ENCODE data around the gene GABRE.
"Not testable (repeated sequence)": the region's sequence is repeated elsewhere in the genome, so short reads cannot be mapped to it uniquely, and the experiment has no call there.

The GABRE gene

DNA sequence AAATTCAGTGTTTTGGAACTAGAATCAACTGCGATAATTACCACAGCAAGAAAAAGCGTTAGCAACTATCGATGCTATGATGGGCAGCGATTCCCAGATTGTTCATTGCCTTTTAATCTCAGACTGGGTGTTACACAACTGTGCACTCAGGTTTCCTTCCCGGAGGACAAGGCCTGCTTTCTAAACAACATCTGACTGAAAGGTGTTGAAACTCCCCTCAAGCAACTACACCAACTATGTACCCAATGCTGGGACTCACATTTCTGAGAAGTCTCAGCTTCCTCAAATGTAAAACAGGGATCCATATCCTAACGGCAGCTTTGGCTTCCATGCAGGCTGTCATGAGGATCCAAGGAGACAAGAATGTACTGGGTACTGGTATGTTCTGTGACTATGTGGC is 8.2 kb downstream of the GABRE start:
- DNase-seq (ENCODE audit: low spot score) = no peak

DNA sequence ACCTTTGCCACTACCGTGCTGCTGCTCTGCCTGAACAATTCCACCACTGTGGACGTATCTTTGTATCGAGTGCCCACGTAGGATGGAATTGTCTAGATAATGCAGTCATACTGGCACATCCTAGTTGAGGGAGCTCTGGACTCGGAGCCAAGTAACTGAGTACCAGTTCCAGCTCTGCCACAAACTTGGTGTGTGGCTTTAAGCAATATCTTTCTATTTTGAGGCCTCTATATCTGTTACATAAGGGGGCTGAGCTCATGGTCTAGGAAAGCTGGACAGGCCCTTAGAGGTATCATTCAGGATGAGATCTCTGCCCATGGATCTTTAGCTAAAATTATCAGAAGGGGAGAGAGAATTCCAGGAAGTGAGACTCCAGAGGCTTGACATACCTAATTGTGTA is 12.4 kb downstream of the GABRE start:
- no peak for DNase-seq (ENCODE audit: low spot score)

DNA sequence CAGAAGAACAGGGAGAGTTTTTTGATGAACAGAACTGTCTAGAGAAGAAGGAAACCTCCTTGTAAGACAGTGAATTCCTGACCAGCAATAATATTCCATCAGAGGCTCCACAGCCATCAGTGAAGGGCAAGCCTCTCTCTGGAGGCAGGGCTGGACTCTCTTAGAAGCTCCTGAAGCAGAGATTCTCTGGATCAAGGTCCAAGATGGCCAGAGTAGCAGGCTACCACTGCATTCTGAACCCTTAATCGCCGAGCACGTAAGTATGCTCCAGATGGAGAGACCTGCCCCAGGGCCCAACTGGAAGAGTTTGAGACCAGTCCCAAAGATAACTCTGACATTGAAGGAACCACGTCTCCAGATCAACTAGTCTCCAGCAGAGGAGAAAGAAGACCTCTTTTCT is 16.4 kb downstream of the GABRE start:
- DNase-seq (ENCODE audit: low spot score) = no peak

DNA sequence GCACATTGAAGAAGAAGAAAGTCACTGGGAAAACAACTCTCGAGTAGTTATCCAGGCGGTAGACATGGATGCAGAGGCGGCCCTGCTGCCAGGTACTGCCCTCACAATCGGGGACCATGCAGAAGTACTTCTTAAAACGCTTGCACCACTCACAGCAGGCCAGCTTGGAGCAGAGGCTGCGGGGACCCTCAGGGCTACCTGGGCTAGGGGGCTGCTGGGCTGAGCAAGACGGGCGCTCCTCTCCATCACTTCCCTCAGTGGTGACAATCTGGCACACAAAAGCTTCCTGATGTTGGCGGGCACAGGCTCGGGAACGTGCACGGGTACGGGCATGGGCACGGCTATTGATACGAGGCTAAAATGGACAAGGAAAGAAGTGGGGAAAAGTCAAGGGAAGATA is 19.7 kb downstream of the GABRE start:
- no peak for DNase-seq (ENCODE audit: low spot score)

DNA sequence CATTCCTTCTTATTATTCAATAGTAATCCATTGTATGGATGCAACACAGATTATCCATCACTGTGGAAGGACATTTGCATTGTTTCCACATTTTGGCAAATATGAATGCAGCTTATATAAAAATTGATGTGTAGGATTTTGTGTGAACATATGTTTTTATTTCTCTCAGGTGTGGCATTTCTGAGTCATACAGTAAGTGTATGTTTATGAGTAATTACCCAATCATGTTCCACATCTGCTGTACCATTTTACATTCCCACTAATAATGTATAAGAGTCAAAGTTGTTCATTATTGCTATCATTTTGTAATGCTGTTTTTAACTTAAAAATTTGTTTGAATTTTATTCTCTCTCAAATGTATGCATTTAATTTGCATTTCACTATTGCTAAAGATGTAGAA is 36.3 kb downstream of the GABRE start:
- DNase-seq (ENCODE audit: low spot score) = no peak

DNA sequence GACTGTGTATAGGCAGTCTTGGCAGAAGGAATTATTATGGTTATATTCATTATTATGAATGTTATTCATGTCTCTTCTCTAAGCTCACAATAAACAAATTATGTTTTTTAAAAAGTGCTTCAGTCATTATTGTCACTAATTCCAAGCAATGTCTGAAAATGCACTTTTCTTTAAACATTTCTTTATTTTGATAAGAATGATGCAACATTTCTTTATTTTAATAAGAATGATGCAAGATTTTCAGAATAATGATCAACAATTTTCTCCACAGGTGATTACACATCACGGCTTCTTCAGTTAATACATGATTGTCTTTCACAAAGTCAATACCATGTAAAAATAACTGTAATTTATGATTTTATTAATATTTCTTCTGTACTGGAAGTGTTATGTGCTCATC is 39.1 kb downstream of the GABRE start:
- no peak for DNase-seq (ENCODE audit: low spot score)

DNA sequence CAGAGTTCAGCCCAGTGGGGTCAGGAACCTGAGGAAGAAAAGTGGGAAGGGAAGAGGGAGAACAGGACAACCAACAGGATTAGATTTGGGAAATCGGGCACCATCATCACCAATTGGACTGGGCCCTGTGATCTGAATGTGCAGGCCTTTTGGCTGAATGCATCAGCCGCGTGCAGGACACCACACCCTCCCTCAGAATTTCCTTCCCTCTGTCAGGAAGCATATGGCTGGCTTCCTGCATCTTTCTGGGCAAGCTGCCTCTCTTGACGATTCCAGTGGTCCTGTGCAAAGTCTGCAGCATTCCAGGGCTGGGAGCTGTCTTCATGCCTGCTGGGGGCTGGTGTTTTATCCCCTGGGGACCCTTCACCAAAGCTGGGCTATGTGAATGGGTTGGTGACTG is 45.4 kb downstream of the GABRE start:
- no peak for DNase-seq (ENCODE audit: low spot score)

DNA sequence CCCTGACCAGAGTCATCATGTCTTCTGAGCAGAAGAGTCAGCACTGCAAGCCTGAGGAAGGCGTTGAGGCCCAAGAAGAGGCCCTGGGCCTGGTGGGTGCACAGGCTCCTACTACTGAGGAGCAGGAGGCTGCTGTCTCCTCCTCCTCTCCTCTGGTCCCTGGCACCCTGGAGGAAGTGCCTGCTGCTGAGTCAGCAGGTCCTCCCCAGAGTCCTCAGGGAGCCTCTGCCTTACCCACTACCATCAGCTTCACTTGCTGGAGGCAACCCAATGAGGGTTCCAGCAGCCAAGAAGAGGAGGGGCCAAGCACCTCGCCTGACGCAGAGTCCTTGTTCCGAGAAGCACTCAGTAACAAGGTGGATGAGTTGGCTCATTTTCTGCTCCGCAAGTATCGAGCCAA is 50.8 kb downstream of the GABRE start:
- no peak for DNase-seq (ENCODE audit: low spot score)

DNA sequence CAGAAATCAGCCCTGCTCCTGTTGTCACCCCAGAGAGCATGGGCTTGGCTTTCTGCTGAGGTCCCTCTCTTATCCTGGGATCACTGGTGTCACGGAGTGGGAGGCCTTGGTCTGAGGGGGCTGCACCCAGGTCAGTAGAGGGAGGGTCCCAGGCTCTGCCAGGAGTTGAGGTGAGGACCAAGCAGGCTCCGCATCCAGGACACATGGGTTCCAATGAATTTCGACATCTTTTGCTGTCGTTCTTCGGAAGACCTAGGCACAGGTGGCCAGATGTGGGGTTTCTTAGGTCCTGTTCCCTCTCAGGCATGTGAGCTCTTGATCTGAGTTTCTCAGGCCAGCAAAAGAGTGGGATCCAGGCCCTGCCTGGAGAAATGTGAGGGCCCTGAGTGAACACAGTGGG is 51.8 kb downstream of the GABRE start:
- no peak for DNase-seq (ENCODE audit: low spot score)

DNA sequence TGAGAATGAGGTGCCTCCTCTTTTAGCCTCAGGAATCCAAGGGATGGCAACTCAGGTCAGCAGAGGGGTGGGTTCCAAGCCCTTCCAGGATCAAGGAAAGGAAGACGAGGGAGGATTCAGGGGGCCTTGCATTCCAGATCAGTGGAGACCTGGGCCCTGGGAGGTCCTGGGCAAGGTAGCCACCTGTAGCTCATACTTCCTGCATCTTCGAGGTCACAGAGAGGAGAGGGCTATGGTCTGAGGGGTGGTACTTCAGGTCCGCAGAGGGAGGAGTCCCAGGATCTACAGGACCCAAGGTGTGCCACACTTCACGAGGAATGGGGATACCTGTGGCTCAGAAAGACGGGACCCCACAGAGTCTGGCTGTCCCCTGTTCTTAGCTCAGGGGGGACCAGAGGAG is 52.6 kb downstream of the GABRE start:
- DNase-seq (ENCODE audit: low spot score) = no peak

DNA sequence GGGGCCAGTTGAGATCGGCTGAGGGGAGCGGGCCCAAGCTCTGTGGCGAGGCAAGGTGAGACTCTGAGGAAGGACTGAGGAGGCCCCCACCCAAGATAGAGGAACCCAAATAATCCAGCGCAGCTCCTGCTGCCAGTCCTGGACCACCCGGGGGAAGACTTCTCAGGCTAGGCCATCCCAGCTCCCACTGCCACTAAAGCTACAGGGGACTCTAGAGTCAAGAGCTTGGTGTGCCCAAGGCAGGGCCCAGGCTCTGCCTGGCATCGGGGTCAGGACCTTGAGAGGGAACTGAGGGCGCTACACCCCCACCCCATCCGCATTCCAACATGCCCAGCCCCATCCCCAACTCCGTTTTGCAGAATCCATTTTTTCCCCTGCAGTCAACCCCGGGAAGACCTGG is 53.2 kb downstream of the GABRE start:
- DNase-seq (ENCODE audit: low spot score) = no peak

DNA sequence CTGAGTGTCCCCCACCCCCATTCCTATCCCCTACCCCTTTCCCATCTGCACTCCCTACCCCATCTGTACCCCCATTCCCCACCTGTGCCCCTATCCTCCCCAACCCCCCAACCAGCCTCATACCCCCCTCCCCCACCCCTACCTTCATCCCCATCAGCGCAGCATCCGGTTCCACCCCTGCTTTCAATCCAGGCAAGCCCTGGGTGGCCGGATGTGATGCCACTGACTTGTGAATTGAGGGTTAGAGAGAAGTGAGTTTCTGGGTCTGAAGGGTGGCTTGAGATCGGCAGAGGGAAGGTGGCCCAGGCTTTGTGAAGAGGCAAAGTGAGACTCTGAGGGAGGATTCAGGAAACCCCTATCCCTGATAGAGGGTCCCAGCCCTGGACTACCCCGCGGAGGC is 53.9 kb downstream of the GABRE start:
- DNase-seq (ENCODE audit: low spot score) = no peak

DNA sequence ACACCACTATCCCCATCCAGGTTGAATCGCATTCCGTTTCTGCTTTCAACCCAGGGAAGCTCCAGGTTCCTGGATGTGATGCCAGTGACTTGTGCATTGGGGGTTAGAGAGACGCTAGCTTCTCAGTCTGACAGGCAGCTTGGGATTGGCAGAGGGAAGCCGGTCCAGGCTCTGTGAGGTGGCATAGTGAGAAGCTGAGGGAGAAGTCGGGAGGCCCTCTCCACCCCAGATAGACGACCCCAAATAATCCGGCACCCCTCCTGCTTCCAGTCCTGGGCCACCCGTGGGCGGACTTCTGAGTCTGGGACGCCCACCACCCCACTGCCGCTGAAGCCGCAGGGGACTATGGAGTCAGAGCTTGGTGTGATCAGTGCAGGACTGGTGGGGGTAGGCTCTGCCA is 54.4 kb downstream of the GABRE start:
- DNase-seq (ENCODE audit: low spot score) = no peak

DNA sequence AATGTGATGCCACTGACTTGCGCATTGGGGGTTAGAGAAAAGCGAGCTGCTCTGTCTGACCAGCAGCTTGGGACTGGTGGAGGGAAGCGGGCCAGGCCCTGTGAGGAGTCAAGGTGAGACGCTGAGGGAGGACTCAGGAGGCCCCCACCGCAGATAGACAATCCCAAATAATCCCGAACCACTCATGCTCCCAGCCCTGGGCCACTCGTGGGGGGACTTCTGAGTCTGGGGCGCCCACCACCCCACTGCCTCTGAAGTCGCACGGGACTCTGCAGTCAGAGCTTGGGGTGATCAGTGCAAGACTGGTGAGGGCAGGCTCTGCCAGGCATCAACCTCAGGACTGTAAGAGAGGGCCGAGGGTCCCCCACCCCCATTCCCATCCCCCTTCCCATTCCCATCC is 54.9 kb downstream of the GABRE start:
- DNase-seq (ENCODE audit: low spot score) = no peak

DNA sequence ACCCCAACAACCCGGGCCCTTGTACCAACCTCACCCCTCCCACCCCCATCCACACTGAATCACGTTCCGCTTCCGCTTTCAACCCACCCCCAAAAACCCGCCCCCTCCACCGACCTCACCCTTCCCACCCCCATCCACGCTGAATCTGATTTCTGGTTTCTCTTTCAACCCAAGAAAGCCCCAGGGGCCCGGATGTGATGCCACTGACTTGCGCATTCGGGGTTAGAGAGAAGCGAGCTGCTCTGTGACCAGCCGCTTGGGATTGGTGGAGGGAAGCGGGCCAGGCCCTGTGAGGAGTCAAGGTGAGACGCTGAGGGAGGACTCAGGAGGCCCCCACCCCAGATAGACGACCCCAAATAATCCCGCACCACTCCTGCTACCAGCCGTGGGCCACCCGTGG is 55.7 kb downstream of the GABRE start:
- not testable (repeated sequence) for DNase-seq (ENCODE audit: low spot score)

DNA sequence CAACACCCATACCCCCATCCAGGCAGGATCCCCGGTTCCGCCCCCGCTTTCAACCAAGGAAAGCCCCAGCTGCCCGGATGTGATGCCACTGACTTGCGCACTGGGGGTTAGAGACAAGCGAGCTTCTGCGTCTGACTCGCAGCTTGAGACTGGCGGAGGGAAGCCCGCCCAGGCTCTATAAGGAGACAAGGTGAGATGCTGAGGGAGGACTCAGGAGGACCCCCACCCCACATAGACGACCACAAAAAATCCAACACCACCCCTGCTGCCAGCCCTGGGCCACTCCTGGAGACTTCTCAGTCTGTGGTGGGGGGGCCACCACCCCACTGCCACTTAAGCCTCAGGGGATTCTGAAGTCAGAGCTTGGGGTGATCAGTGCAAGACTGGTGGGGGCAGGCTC is 61.7 kb downstream of the GABRE start, which contains the start of gene MAGEA4:
TSS of gene MAGEA4 (plus strand) at position 110 of the 400 bp plus-strand sequence. CDS start 10,776 bp downstream, outside the sequence.
- no peak for DNase-seq (ENCODE audit: low spot score)

DNA sequence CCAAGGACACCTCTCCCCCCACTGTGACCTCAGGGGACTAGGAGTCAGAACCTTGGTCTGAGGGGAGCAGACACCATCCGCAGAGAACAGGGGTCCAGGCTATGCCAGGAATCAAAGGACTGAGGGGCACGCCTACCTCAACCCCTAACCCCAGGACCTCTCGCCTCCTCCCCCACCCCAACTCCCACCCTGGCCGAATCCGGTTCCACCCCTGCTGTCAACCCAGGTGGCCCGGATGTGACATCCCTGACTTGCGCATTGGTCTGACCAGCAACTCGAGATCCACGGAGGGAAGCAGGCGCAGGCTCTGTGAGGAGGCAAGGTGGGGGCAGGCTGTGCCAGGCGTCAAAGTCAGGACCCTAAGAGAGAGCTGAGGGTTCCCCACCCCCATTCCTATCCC is 62.3 kb downstream of the GABRE start:
- no peak for DNase-seq (ENCODE audit: low spot score)

DNA sequence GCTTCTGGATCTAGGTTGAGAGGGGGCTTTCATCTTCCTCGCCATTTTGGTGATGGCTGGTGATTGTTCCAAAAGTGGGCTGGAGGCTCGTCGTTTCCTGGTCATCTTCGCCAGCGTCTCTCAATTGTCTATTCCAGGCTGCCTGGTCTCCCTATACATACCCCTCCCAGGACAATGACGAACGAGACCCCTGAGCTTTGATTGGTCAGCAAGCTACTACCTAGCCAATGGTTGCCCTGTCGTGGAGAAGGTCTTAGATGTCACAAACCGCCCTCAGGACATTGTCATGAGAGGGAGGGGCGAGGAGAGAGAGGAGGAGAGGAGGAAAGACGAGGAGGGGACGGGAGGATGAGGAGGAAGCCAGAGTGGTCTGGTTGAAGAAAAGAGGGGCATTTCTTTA is 69.5 kb downstream of the GABRE start:
- no peak for DNase-seq (ENCODE audit: low spot score)
